Ovary (tissue), 9 donors: ENCODE results near the gene PKM. TPM values are rescaled to one million over a fixed set of nuclear protein-coding genes. Genes with fewer than 3 reads are reported as not detected.

Experiments
- DNase-seq, 5 donors: peaks; one replicate each; pipeline ENCODE4 v3.0.0-alpha.2; 2019 to 2020
- H3K27ac ChIP-seq, 2 donors: fragments of 200-600 bp; one replicate each; pipeline versions ENCODE4 v1.5.1 to v1.8.0; 2019 to 2022
- H3K27me3 ChIP-seq: fragments of 200-600 bp; one replicate; pipeline ENCODE4 v1.8.0; 2022
- H3K36me3 ChIP-seq: fragments of 200-600 bp; sonication (generic); one replicate; pipeline ENCODE4 v1.5.1; 2019
- H3K4me1 ChIP-seq: one replicate; pipeline ENCODE4 v1.8.1; 2013; ENCODE audit warnings: mild to moderate bottlenecking, moderate library complexity; ENCODE audit not compliant: insufficient read depth
- H3K4me3 ChIP-seq: fragments of 200-600 bp; sonication (generic); one replicate; pipeline ENCODE4 v1.5.1; 2017
- H3K9me3 ChIP-seq, 2 donors: fragments of 200-600 bp in 1 of 2; sonication (generic) in 1 of 2; one replicate each; pipeline versions ENCODE4 v1.5.1 to v1.8.1; 2013 to 2019; ENCODE audit warnings: mild to moderate bottlenecking in 1 of 2, moderate library complexity in 1 of 2
- EP300 ChIP-seq: sonication (generic); formaldehyde crosslinking; IDR thresholded peaks from one replicate; pipeline ENCODE4 v1.6.1; 2017; ENCODE audit warnings: antibody characterized with exemption
- POLR2A ChIP-seq: fragments of 450-650 bp; IDR thresholded peaks from one replicate; pipeline ENCODE4 v1.6.1; 2017; ENCODE audit warnings: antibody characterized with exemption, mild to moderate bottlenecking, moderate library complexity
- WGBS, 3 donors: extraction: QIAGEN DNeasy Blood & Tissue Kit in 1 of 3; methylation state at CpG; one replicate each; pipeline versions ENCODE4 v1.1.5 to v1.1.7; 2013 to 2017; 5-methylcytosine and 5-hydroxymethylcytosine counted together
- intact Hi-C, 4 donors: fragments of 100-400 bp; cut with DNase I; formaldehyde crosslinking; loops; one replicate each; pipeline versions ENCODE4 v1.11.0 to v1.15.1; 2022 to 2023
- polyA plus RNA-seq, 2 donors: library from polyadenylated mRNA; stranded (reverse); fragments of 200-250 nt in 1 of 2; fragments of 350-450 nt in 1 of 2; fragmentation: Illumina TruSeq in 1 of 2; extraction: RNeasy Lipid Tissue Mini Kit (QIAGEN cat#74804) in 1 of 2; gene quantifications; one replicate each; pipeline ENCODE4 v1.2.3, GENCODE V29; 2013 to 2014
- total RNA-seq, 7 donors: library from RNA; depleted of rRNA in 2 of 7; stranded (reverse); fragments of >200 nt in 2 of 7; fragmentation: NEBNext Ultra II Directional in 3 of 7; extraction: Animal tissue kit (Norgen Biotek cat#: 25700) in 3 of 7; gene quantifications; one replicate each; pipeline versions ENCODE4 v1.1.0 to v1.2.4, GENCODE V29; 2016 to 2023
- TF ChIP-seq, protein P1 (sequence below), 3 donors: fragments of 450-650 bp in 2 of 3; fragments of 200-600 bp in 1 of 3; IDR thresholded peaks; one replicate each; pipeline versions ENCODE4 v1.5.1 to v1.8.0; 2016 to 2022; ENCODE audit warnings: antibody characterized with exemption in 3 of 3, mild to moderate bottlenecking in 1 of 3
- donor health status: DM: no; HTN: no; CAD: no; lungs with moderate emphysema.
- donor health status: DM: no; HTN: no; CAD: no.
- donor health status: Bipolar disorder and iron deficiency.
- donor health status: DM: yes; HTN: yes; CAD: no.
- donor health status: DM: no; HTN: no; CAD: no.
- donor health status: DM: yes; HTN: yes; CAD: no.

PKM gene
- total and polyA plus RNA-seq, 9 donors, result 128 to 692 (median 291) TPM

DNA sequence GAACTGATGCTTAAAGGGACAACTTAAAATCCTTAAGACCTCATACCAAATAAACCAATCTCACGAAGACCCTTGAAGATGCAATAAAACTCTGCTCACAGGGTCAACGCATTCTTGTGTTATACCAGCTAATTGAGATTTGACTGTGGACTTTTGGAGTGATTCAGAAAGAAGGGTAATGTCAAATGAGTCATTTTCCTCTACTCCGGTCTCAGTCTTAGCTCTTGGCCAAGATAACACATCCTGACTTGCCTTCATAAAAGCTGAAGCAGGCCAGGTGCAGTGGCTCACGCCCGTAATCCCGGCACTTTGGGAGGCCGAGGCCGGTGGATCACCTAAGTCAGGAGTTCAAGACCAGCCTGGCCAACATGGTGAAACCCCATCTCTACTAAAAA is 3.8 kb downstream of the PKM start:
- no peak for DNase-seq
- intact Hi-C loops, result no loop called here
- H3K36me3 ChIP-seq, result no peaks in the 10 kb centered on the region
- no peak overlapping the region for H3K4me3 ChIP-seq
- WGBS, 3 donors, result 38 to 59% (median 54%) methylated on average over 8 of the region's 8 CpGs
- peaks cover 23% of the 10 kb centered on the region for H3K4me1 ChIP-seq
- H3K27me3 ChIP-seq, result no peaks in the 10 kb centered on the region
- no peak for TF ChIP-seq POLR2A
- TF ChIP-seq EP300, result no peak
- TF ChIP-seq, protein P1, sequence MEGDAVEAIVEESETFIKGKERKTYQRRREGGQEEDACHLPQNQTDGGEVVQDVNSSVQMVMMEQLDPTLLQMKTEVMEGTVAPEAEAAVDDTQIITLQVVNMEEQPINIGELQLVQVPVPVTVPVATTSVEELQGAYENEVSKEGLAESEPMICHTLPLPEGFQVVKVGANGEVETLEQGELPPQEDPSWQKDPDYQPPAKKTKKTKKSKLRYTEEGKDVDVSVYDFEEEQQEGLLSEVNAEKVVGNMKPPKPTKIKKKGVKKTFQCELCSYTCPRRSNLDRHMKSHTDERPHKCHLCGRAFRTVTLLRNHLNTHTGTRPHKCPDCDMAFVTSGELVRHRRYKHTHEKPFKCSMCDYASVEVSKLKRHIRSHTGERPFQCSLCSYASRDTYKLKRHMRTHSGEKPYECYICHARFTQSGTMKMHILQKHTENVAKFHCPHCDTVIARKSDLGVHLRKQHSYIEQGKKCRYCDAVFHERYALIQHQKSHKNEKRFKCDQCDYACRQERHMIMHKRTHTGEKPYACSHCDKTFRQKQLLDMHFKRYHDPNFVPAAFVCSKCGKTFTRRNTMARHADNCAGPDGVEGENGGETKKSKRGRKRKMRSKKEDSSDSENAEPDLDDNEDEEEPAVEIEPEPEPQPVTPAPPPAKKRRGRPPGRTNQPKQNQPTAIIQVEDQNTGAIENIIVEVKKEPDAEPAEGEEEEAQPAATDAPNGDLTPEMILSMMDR (IDR thresholded peaks at IDR 0.05), result no peak
- H3K9me3 ChIP-seq, result no peaks in the 10 kb centered on the region
- no peak overlapping the region for H3K27ac ChIP-seq

DNA sequence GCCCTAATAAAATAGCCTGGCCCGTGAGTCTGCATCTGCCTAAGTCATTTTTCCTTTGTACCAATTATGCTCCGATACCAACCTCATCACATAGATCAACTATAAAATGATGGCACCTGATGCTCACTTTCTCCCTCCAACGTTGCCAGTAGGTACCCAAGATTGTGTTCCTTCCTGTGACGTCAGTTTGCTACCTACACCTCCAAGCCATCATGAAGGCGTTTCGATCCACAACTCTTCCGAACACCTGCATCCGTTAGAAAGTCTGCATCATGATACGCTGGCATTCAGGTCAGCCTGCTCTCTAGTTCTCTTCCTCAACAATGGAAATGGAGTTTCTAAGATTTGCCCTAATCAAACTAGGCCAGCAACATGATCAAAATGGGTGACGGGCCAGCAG is 7.7 kb downstream of the PKM start:
- no peaks in the 10 kb centered on the region for H3K36me3 ChIP-seq
- no peak for TF ChIP-seq POLR2A
- TF ChIP-seq EP300, result no peak
- TF ChIP-seq, protein P1 (IDR thresholded peaks at IDR 0.05), result no peak
- H3K4me1 ChIP-seq, result peaks cover 13% of the 10 kb centered on the region
- intact Hi-C loops, result no loop called here
- no peak for DNase-seq
- 91 to 94% (median 92%) methylated on average over 10 of the region's 10 CpGs for WGBS, 3 donors
- H3K27me3 ChIP-seq, result no peaks in the 10 kb centered on the region
- no peak overlapping the region for H3K4me3 ChIP-seq
- no peaks in the 10 kb centered on the region for H3K9me3 ChIP-seq
- H3K27ac ChIP-seq, result no peak overlapping the region

DNA sequence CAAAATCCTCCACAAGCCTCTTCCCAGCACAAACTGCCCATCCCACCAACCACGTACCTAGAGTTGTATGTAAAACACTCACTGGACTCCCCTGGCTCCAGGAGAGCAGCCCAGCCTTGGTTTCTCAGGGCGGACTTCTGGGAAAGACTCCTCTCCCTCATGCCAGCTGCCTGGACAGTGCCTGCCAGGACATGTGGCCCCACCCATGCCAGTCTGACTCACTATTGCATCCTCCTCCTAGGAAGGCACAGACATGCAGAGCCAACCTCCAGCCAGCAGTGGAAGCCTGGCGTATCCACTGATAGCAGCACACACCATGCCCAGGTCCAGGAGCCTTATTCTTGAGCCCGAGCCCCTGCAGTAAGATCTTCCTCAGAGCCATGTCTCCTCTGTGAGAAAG is 8.6 kb downstream of the PKM start:
- 86 to 93% (median 89%) methylated on average over 4 of the region's 4 CpGs for WGBS, 3 donors
- Histone ChIP-seq H3K36me3 (no peaks in the 10 kb centered on the region), H3K4me3 (no peak overlapping the region), H3K9me3 (no peaks in the 10 kb centered on the region), H3K27ac (no peak overlapping the region), H3K27me3 (no peaks in the 10 kb centered on the region), H3K4me1 (peaks cover 10% of the 10 kb centered on the region)
- intact Hi-C loops, result no loop called here
- no peak for DNase-seq
- TF ChIP-seq, protein P1 (IDR thresholded peaks at IDR 0.05), result no peak
- TF ChIP-seq EP300, result no peak
- no peak for TF ChIP-seq POLR2A

DNA sequence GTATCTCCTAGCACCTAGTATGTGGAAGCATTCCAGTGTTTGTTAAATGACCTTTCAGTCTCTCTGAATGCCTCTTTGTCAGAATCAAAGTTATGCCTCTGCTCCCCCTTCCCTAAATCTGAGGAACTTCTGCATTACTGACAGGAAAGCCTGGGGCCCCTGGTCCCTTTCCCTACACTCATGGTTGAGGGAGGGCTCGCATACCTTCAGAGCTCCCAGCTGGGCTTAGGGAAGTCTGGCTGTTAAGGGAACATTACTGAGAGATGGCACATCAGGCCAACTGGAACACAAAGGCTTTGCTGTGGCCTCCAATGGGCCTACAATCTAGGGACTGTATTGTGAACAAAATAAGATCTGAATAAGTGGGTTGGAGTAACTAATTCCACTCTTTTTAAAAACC is 10.3 kb downstream of the PKM start:
- Histone ChIP-seq H3K36me3 (no peaks in the 10 kb centered on the region), H3K27me3 (no peaks in the 10 kb centered on the region), H3K4me1 (peaks cover 2% of the 10 kb centered on the region), H3K9me3 (no peaks in the 10 kb centered on the region), H3K4me3 (no peak overlapping the region), H3K27ac (no peak overlapping the region)
- DNase-seq, result no peak
- WGBS, 3 donors, result 80 to 100% (median 86%) methylated on average over 1 of the region's 1 CpG
- no peak for TF ChIP-seq POLR2A
- TF ChIP-seq, protein P1 (IDR thresholded peaks at IDR 0.05), result no peak
- TF ChIP-seq EP300, result no peak
- intact Hi-C loops, result no loop called here
